CD4-positive, alpha-beta T cell (primary cell): ENCODE data around the gene CAV2. TPM values are rescaled to one million over a fixed set of nuclear protein-coding genes. Genes with fewer than 3 reads are reported as not detected.

Experiments
- ATAC-seq: fragments of 200-7000 bp; cut with Tn5 transposase; one replicate; pipeline ENCODE4 v1.10.0; 2022; ENCODE audit warnings: mild to moderate bottlenecking; ENCODE audit not compliant: poor library complexity
- CTCF ChIA-PET: fragments of 350-600 bp; sonication (Branson Sonifier 250); formaldehyde crosslinking; loops from one replicate; lab custom pipeline; 2021; ENCODE audit warnings: antibody characterized with exemption, inconsistent platforms; lab: Charles Lee
- POLR2A ChIA-PET: fragments of 350-600 bp; sonication (Branson Sonifier 250); formaldehyde crosslinking; loops from one replicate; lab custom pipeline; 2021; ENCODE audit warnings: antibody characterized with exemption, inconsistent platforms; lab: Charles Lee
- DNase-seq, 14 experiments: peaks; one replicate each; pipeline ENCODE4 v3.0.0-alpha.2; 2013 to 2020; ENCODE audit warnings: mixed read lengths in 2 of 14
- H3K27ac ChIP-seq, 2 donors: one replicate each; pipeline versions ENCODE4 v1.5.1 to v1.7.0; 2013; ENCODE audit warnings: low read length in 2 of 2, low read depth in 1 of 2, mild to moderate bottlenecking in 1 of 2
- H3K27me3 ChIP-seq, 2 experiments: 1 replicate in 1 of 2; 2 replicates in 1 of 2; pipeline versions ENCODE4 v1.6.1 to v1.7.0; 2013; ENCODE audit warnings: low read length in 2 of 2, control low read depth in 1 of 2, mild to moderate bottlenecking in 1 of 2, moderate library complexity in 1 of 2; ENCODE audit not compliant: insufficient read depth in 2 of 2, control insufficient read depth in 1 of 2
- H3K36me3 ChIP-seq: one replicate; pipeline ENCODE4 v1.6.1; 2013; ENCODE audit warnings: low read length, control low read depth; ENCODE audit not compliant: insufficient read depth
- H3K4me1 ChIP-seq: one replicate; pipeline ENCODE4 v1.6.1; 2013; ENCODE audit warnings: low read length, control low read depth; ENCODE audit not compliant: insufficient read depth
- H3K4me3 ChIP-seq: one replicate; pipeline ENCODE4 v1.5.1; 2013; ENCODE audit warnings: mild to moderate bottlenecking, low read length, moderate library complexity
- H3K9me3 ChIP-seq, 2 experiments: 1 replicate in 1 of 2; 2 replicates in 1 of 2; pipeline versions ENCODE4 v1.6.1 to v1.7.0; 2013; ENCODE audit warnings: low read length in 2 of 2, mild to moderate bottlenecking in 2 of 2, control low read depth in 1 of 2, moderate library complexity in 1 of 2; ENCODE audit not compliant: control insufficient read depth in 1 of 2, insufficient read depth in 1 of 2
- H3K27ac Mint-ChIP-seq: one replicate; pipeline ENCODE4 v1.8.0; 2020; ENCODE audit warnings: mixed read lengths
- H3K27me3 Mint-ChIP-seq: one replicate; pipeline ENCODE4 v1.8.0; 2021; ENCODE audit warnings: mixed read lengths
- H3K36me3 Mint-ChIP-seq: one replicate; pipeline ENCODE4 v1.8.0; 2021; ENCODE audit warnings: low read depth, mixed read lengths
- H3K4me1 Mint-ChIP-seq: one replicate; pipeline ENCODE4 v1.8.0; 2021; ENCODE audit warnings: low read depth, mixed read lengths
- H3K4me3 Mint-ChIP-seq: one replicate; pipeline ENCODE4 v1.8.0; 2020; ENCODE audit warnings: mild to moderate bottlenecking, mixed read lengths
- H3K9me3 Mint-ChIP-seq: one replicate; pipeline ENCODE4 v1.8.0; 2020; ENCODE audit warnings: mixed read lengths
- CTCF ChIP-seq: fragments of 200-600 bp; IDR thresholded peaks from one replicate; pipeline ENCODE4 v1.8.0; 2022; ENCODE audit warnings: antibody characterized with exemption, mild to moderate bottlenecking
- intact Hi-C, 2 experiments: fragments of 100-400 bp; cut with DNase I in 1 of 2; cut with micrococcal nuclease in 1 of 2; formaldehyde crosslinking; loops; one replicate each; pipeline versions ENCODE4 v1.15.1 to v1.9.0; 2023 to 2025; cut with DNase I, micrococcal nuclease
- total RNA-seq, 174 experiments: library from RNA in 2 of 174; stranded (reverse) in 2 of 174; gene quantifications; one replicate each; pipeline ENCODE4 v1.2.3 and lab custom pipeline; 2021 to 2026

The CAV2 gene
- total RNA-seq, 2 experiments from 2014 or later = not detected

GRCh38 chr7:116487907-116488521, 11.5 kb upstream of the CAV2 start:
- intact Hi-C loops = no loop called here
- Mint-ChIP-seq H3K36me3 (no peaks in the 10 kb centered on the region), H3K4me1 (no peaks in the 10 kb centered on the region), H3K27me3 (peaks cover 43% of the 10 kb centered on the region), H3K4me3 (no peak overlapping the region), H3K27ac (no peak overlapping the region), H3K9me3 (no peaks in the 10 kb centered on the region)
- H3K27me3 ChIP-seq = peaks cover 4 to 19% of the 10 kb centered on the region in 2 experiments
- no peaks in the 10 kb centered on the region for H3K36me3 ChIP-seq
- ATAC-seq (no peak), DNase-seq (no peak)
- no peak for TF ChIP-seq CTCF
- no peaks in the 10 kb centered on the region for H3K9me3 ChIP-seq
- POLR2A ChIA-PET = no interaction called here
- CTCF ChIA-PET = no interaction called here
- H3K27ac ChIP-seq = no peak overlapping the region
- H3K4me3 ChIP-seq = no peak overlapping the region
- H3K4me1 ChIP-seq = no peaks in the 10 kb centered on the region

- ChIA-PET CTCF (no interaction called here), POLR2A (no interaction called here)
- Mint-ChIP-seq H3K4me3 (no peak overlapping the region), H3K36me3 (no peaks in the 10 kb centered on the region), H3K27me3 (peaks cover 35% of the 10 kb centered on the region), H3K9me3 (no peaks in the 10 kb centered on the region), H3K27ac (no peak overlapping the region), H3K4me1 (no peaks in the 10 kb centered on the region)
- Histone ChIP-seq H3K27me3 (peaks cover 1 to 15% of the 10 kb centered on the region in 2 experiments), H3K9me3 (no peaks in the 10 kb centered on the region), H3K36me3 (no peaks in the 10 kb centered on the region), H3K4me1 (no peaks in the 10 kb centered on the region), H3K4me3 (no peak overlapping the region), H3K27ac (no peak overlapping the region)
- intact Hi-C loops = no loop called here
- ATAC-seq (no peak), DNase-seq (no peak)
- no peak for TF ChIP-seq CTCF
Observed at GRCh38 chr7:116490351-116490750, 9.2 kb upstream of the CAV2 start.

- Mint-ChIP-seq H3K27me3 (peaks cover 34% of the 10 kb centered on the region), H3K4me3 (no peak overlapping the region), H3K36me3 (no peaks in the 10 kb centered on the region), H3K4me1 (no peaks in the 10 kb centered on the region), H3K27ac (no peak overlapping the region), H3K9me3 (no peaks in the 10 kb centered on the region)
- H3K4me1 ChIP-seq = no peaks in the 10 kb centered on the region
- CTCF ChIA-PET = no interaction called here
- H3K9me3 ChIP-seq = no peaks in the 10 kb centered on the region
- TF ChIP-seq CTCF = no peak
- POLR2A ChIA-PET = no interaction called here
- no peak overlapping the region for H3K4me3 ChIP-seq
- ATAC-seq (no peak), DNase-seq (no peak)
- H3K27ac ChIP-seq = no peak overlapping the region
- peaks cover 0 to 16% of the 10 kb centered on the region in 2 experiments for H3K27me3 ChIP-seq
- no peaks in the 10 kb centered on the region for H3K36me3 ChIP-seq
- intact Hi-C loops = no loop called here
Observed at GRCh38 chr7:116491887-116492653, 7.5 kb upstream of the CAV2 start.
